Gastrocnemius medialis (tissue), 4 donors: ENCODE data around the gene KLK5.

Source experiments
- POLR2A ChIP-seq, 2 donors: fragments of 450-650 bp; IDR thresholded peaks; one replicate each; pipeline ENCODE4 v1.6.1; 2017; ENCODE audit warnings: antibody characterized with exemption in 2 of 2, mild to moderate bottlenecking in 2 of 2, moderate library complexity in 2 of 2
- TF ChIP-seq, protein P1 (sequence below), 5 experiments: fragments of 450-650 bp in 3 of 5; fragments of 200-600 bp in 2 of 5; sonication (generic) in 2 of 5; IDR thresholded peaks in 4 of 5; conservative IDR thresholded peaks in 1 of 5; 1 replicate in 4 of 5; 2 replicates in 1 of 5; pipeline ENCODE4 v1.5.1; 2016 to 2019; ENCODE audit warnings: antibody characterized with exemption in 5 of 5, mild to moderate bottlenecking in 3 of 5, moderate library complexity in 3 of 5

DNA sequence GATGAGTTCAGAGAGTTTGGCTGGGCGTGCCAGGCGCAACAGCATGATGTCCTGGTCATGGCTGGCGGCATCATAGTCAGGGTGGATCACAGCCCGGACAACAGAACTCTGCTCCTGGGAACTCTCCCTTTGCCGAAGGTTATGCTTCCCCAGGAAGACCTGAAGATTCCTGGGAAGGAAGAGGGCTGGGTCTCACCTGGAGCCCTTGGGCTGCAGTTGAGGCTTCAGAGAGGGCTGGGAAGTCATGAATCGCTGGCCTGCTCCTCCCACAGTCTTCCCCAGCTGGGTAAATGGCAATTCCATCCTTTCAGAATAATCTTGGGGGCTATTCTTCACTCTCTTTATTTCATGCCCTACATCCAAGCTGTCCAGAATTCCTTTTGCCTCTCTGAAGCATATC is 10.5 kb upstream of the KLK5 start:
- TF ChIP-seq, protein P1, sequence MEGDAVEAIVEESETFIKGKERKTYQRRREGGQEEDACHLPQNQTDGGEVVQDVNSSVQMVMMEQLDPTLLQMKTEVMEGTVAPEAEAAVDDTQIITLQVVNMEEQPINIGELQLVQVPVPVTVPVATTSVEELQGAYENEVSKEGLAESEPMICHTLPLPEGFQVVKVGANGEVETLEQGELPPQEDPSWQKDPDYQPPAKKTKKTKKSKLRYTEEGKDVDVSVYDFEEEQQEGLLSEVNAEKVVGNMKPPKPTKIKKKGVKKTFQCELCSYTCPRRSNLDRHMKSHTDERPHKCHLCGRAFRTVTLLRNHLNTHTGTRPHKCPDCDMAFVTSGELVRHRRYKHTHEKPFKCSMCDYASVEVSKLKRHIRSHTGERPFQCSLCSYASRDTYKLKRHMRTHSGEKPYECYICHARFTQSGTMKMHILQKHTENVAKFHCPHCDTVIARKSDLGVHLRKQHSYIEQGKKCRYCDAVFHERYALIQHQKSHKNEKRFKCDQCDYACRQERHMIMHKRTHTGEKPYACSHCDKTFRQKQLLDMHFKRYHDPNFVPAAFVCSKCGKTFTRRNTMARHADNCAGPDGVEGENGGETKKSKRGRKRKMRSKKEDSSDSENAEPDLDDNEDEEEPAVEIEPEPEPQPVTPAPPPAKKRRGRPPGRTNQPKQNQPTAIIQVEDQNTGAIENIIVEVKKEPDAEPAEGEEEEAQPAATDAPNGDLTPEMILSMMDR (IDR thresholded peaks at IDR 0.05 in 4 of 5, conservative IDR thresholded peaks at IDR 0.05 in 1 of 5), result no peak
- TF ChIP-seq POLR2A (IDR thresholded peaks at IDR 0.05), result no peak
